ENCODE results near the gene ZSCAN5B. TPM values are rescaled to one million over a fixed set of nuclear protein-coding genes. Genes with fewer than 3 reads are reported as not detected.

The ZSCAN5B gene
- total and polyA plus RNA-seq, 9 of the 15 experiments (the other 6 are each of a cell fraction or from before 2014, with no cell fraction given) = 0.03 to 0.07 TPM; not detected in 7

DNA sequence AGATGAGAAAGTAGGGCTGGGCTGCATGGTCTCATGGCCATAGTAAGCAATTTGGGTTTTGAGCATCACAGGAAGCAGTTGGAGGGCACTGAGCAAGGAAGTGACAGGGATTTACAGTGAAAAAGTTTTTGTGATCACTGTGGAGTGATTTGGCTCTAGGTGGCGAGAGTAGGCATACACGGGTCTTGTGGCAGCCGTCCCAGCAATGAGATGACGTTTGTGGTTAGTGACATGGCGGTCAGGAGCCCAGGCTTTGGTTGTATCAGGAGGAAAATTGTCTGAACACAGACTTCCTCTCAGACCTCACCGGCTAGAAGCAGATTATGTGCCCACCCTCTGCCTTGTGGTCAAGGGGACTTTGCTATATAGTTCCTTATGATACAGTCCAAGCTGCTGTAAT, 53.2 kb downstream of the ZSCAN5B start:
- Histone ChIP-seq H3K79me2 (ENCODE audit: control insufficient read depth, insufficient read depth, low read length) (peaks cover 41% of the 10 kb centered on the region), H3K36me3 (ENCODE audit: control insufficient read depth, insufficient read depth, low read length) (peaks cover 18% of the 10 kb centered on the region; the same call in 2 of the 3 replicates), H3K9ac (ENCODE audit: insufficient read depth in 1 of 2, low read depth in 2 of 2, low read length in 2 of 2) (no peak overlapping the region; a peak in 1 of 4 replicates), H2AFZ (ENCODE audit: low read depth, low read length) (no peak overlapping the region), H3K27me3 (ENCODE audit: control insufficient read depth in 2 of 2, insufficient read depth in 2 of 2, low read length in 2 of 2) (no peaks in the 10 kb centered on the region), H3K9me1 (ENCODE audit: control insufficient read depth, insufficient read depth, low read length) (no peaks in the 10 kb centered on the region), H3K4me3 (no peak overlapping the region), H3K4me1 (replicated peaks in 1 of 2; ENCODE audit: control insufficient read depth in 2 of 2, insufficient read depth in 2 of 2, low read length in 2 of 2) (peaks cover 11 to 18% of the 10 kb centered on the region in 2 experiments), H4K20me1 (replicated peaks; ENCODE audit: control insufficient read depth, insufficient read depth, low read length) (no peaks in the 10 kb centered on the region), H3K4me2 (ENCODE audit: insufficient read depth, low read length) (no peak overlapping the region), H3K9me3 (replicated peaks; ENCODE audit: control insufficient read depth, insufficient read depth, low read depth, low read length) (no peaks in the 10 kb centered on the region), H3K27ac (ENCODE audit: extremely low read depth, low read depth, low read length) (no peak overlapping the region)
- no peak for DNase-seq (ENCODE audit: extremely low read depth in 1 of 4, low spot score in 3 of 4)
- no peak for FAIRE-seq
- WGBS (ENCODE audit: insufficient coverage, low coverage, missing lambda C conversion rate) = 62% methylated on average over 6 of the region's 6 CpGs
- in situ Hi-C loops (cut with MboI) = loop anchor here (25.0 kb wide), 1 partner anchor 982 kb away; the partner anchor contains the start of genes DNAAF3 and TNNI3
- ATAC-seq = no peak
- no TSS peak for BruUV-seq (replicated peaks)
- intact Hi-C loops (cut with micrococcal nuclease) = no loop called here
- CTCF ChIA-PET (ENCODE audit: low intra/inter-chr PET ratio) = no interaction called here
- POLR2A ChIA-PET = interaction anchor here (0.5 kb wide), 1 partner anchor 1446 kb away, joined by 3 read pairs; no protein-coding TSS in a partner anchor
- TF ChIP-seq ILK (tag; IDR thresholded peaks at IDR 0.05; ENCODE audit: borderline replicate concordance, low read depth) = no peak
- no peak for TF ChIP-seq LEF1 (IDR thresholded peaks at IDR 0.05)
- TF ChIP-seq RFX5 (IDR thresholded peaks at IDR 0.05; ENCODE audit: low read depth, low read length) = no peak
- TF ChIP-seq KLF1 (tag; IDR thresholded peaks at IDR 0.05) = no peak
- no peak for TF ChIP-seq HDAC6 (IDR thresholded peaks at IDR 0.05; ENCODE audit: low read depth, low read length)
- TF ChIP-seq TCF15 (CRISPR knock-in tag; IDR thresholded peaks at IDR 0.05) = no peak
- no peak for TF ChIP-seq MCM5 (IDR thresholded peaks at IDR 0.05; ENCODE audit: low read depth)
- TF ChIP-seq KLF10 (CRISPR knock-in tag; IDR thresholded peaks at IDR 0.05) = no peak
- TF ChIP-seq MCM2 (IDR thresholded peaks at IDR 0.05; ENCODE audit: low read depth) = no peak
- no peak for TF ChIP-seq EGR1 (conservative IDR thresholded peaks at IDR 0.05)
- no peak for TF ChIP-seq E2F4 (CRISPR knock-in tag; IDR thresholded peaks at IDR 0.05; ENCODE audit: low read depth)
- TF ChIP-seq EZH2 (IDR thresholded peaks at IDR 0.05; ENCODE audit: borderline replicate concordance, low read depth, low read length) = no peak
- no peak for TF ChIP-seq EP400 (IDR thresholded peaks at IDR 0.05)
- TF ChIP-seq HDAC8 (tag; IDR thresholded peaks at IDR 0.05) = no peak
- TF ChIP-seq POLR2B (IDR thresholded peaks at IDR 0.05; ENCODE audit: low read depth, partially characterized antibody) = no peak
- TF ChIP-seq KDM5B (IDR thresholded peaks at IDR 0.05; ENCODE audit: insufficient replicate concordance, low read depth, low read length) = no peak
- TF ChIP-seq NR4A1 (CRISPR knock-in tag; IDR thresholded peaks at IDR 0.05) = no peak
- TF ChIP-seq NR4A1 (tag; IDR thresholded peaks at IDR 0.05) = no peak
- no peak for TF ChIP-seq ETV5 (CRISPR knock-in tag; IDR thresholded peaks at IDR 0.05; ENCODE audit: low read depth)
- TF ChIP-seq SOX6 (IDR thresholded peaks at IDR 0.05) = no peak
- no peak for TF ChIP-seq ZBTB7A (IDR thresholded peaks at IDR 0.05; ENCODE audit: borderline replicate concordance, control insufficient read depth, low read depth, low read length)
